Activated CD8-positive, alpha-beta T cell treated with anti-CD3 and anti-CD28 coated beads, Interleukin-2, amount 10 ng/mL, durations not matched to agents 7 days and 5 days (primary cell): ENCODE data around the gene ADRB2. TPM values are rescaled to one million over a fixed set of nuclear protein-coding genes. Genes with fewer than 3 reads are reported as not detected.
"Not testable (repeated sequence)": the region's sequence is repeated elsewhere in the genome, so short reads cannot be mapped to it uniquely, and the experiment has no call there.

ENCODE experiments used
- ATAC-seq: fragments of 150-1000 bp; cut with Tn5 transposase; one replicate; pipeline ENCODE4 v1.10.0; 2021; ENCODE audit warnings: moderate library complexity
- CTCF ChIA-PET: fragments of 350-600 bp; sonication (Branson Sonifier 250); formaldehyde crosslinking; loops from one replicate; lab custom pipeline; 2021; ENCODE audit warnings: antibody characterized with exemption; lab: Charles Lee
- POLR2A ChIA-PET: fragments of 350-600 bp; sonication (Branson Sonifier 250); formaldehyde crosslinking; loops from one replicate; lab custom pipeline; 2021; ENCODE audit warnings: antibody characterized with exemption; lab: Charles Lee
- DNase-seq: peaks from one replicate; pipeline ENCODE4 v3.0.0-alpha.2; 2020
- H3K27ac Mint-ChIP-seq: one replicate; pipeline ENCODE4 v1.8.0; 2021; ENCODE audit warnings: mild to moderate bottlenecking, mixed read lengths
- H3K27me3 Mint-ChIP-seq: one replicate; pipeline ENCODE4 v1.8.0; 2021; ENCODE audit warnings: low read depth, mixed read lengths
- H3K36me3 Mint-ChIP-seq: one replicate; pipeline ENCODE4 v1.8.0; 2021; ENCODE audit warnings: low read depth, mixed read lengths
- H3K4me1 Mint-ChIP-seq: one replicate; pipeline ENCODE4 v1.8.0; 2021; ENCODE audit warnings: low read depth, mixed read lengths
- H3K4me3 Mint-ChIP-seq: one replicate; pipeline ENCODE4 v1.8.0; 2021; ENCODE audit warnings: mild to moderate bottlenecking, mixed read lengths
- H3K9me3 Mint-ChIP-seq: one replicate; pipeline ENCODE4 v1.8.0; 2022; ENCODE audit warnings: mixed read lengths; ENCODE audit not compliant: insufficient read depth
- total RNA-seq, 2 experiments: library from RNA; stranded (reverse); gene quantifications; one replicate each; pipeline ENCODE4 v1.2.3, GENCODE V29; 2021

The ADRB2 gene
- total RNA-seq, 2 experiments from 2014 or later, result 2.2 to 2.3 TPM

- ChIA-PET CTCF (interaction anchor here (0.9 to 2.0 kb wide), 2 partner anchors 29 to 51 kb away, joined by 3 to 6 read pairs; no protein-coding TSS in a partner anchor), POLR2A (no interaction called here)
- Mint-ChIP-seq H3K9me3 (no peaks in the 10 kb centered on the region), H3K4me3 (no peak overlapping the region), H3K4me1 (peaks cover 26% of the 10 kb centered on the region), H3K27me3 (peaks cover 13% of the 10 kb centered on the region), H3K27ac (no peak overlapping the region), H3K36me3 (no peaks in the 10 kb centered on the region)
- ATAC-seq, result no peak
- DNase-seq, result no peak
Measured at GRCh38 chr5:148792744-148793143, 33.7 kb upstream of the ADRB2 start.

GRCh38 chr5:148793261-148793660, 33.1 kb upstream of the ADRB2 start:
- H3K36me3 Mint-ChIP-seq, result no peaks in the 10 kb centered on the region
- ChIA-PET POLR2A (no interaction called here), CTCF (interaction anchor here (0.9 to 2.0 kb wide), 3 partner anchors 14 to 52 kb away, joined by 3 to 6 read pairs (median 3); no protein-coding TSS in a partner anchor)
- DNase-seq (no peak), ATAC-seq (no peak)
- no peaks in the 10 kb centered on the region for H3K9me3 Mint-ChIP-seq
- H3K4me3 Mint-ChIP-seq, result no peak overlapping the region
- no peak overlapping the region for H3K27ac Mint-ChIP-seq
- peaks cover 9% of the 10 kb centered on the region for H3K27me3 Mint-ChIP-seq
- H3K4me1 Mint-ChIP-seq, result peaks cover 26% of the 10 kb centered on the region

GRCh38 chr5:148794275-148794674, 32.1 kb upstream of the ADRB2 start:
- Mint-ChIP-seq H3K27me3 (peaks cover 11% of the 10 kb centered on the region), H3K9me3 (no peaks in the 10 kb centered on the region), H3K4me1 (peaks cover 26% of the 10 kb centered on the region), H3K27ac (no peak overlapping the region), H3K36me3 (no peaks in the 10 kb centered on the region), H3K4me3 (no peak overlapping the region)
- no peak for DNase-seq
- ATAC-seq, result no peak
- POLR2A ChIA-PET, result interaction anchor here (1.1 kb wide), 1 partner anchor 9 kb away, joined by 3 read pairs; no protein-coding TSS in a partner anchor
- CTCF ChIA-PET, result interaction anchor here (0.9 to 1.3 kb wide), 3 partner anchors 13 to 241 kb away, joined by 3 read pairs; no protein-coding TSS in a partner anchor

GRCh38 chr5:148794729-148795561, 31.5 kb upstream of the ADRB2 start:
- H3K36me3 Mint-ChIP-seq, result no peaks in the 10 kb centered on the region
- H3K9me3 Mint-ChIP-seq, result no peaks in the 10 kb centered on the region
- CTCF ChIA-PET, result interaction anchor here (0.9 to 1.3 kb wide), 3 partner anchors 12 to 240 kb away, joined by 3 read pairs; no protein-coding TSS in a partner anchor
- DNase-seq (no peak), ATAC-seq (no peak)
- no peak overlapping the region for H3K4me3 Mint-ChIP-seq
- H3K27ac Mint-ChIP-seq, result no peak overlapping the region
- peaks cover 11% of the 10 kb centered on the region for H3K27me3 Mint-ChIP-seq
- POLR2A ChIA-PET, result interaction anchor here (1.1 kb wide), 1 partner anchor 9 kb away, joined by 3 read pairs; no protein-coding TSS in a partner anchor
- H3K4me1 Mint-ChIP-seq, result peaks cover 26% of the 10 kb centered on the region

GRCh38 chr5:148796936-148797335, 29.5 kb upstream of the ADRB2 start:
- Mint-ChIP-seq H3K27me3 (peaks cover 14% of the 10 kb centered on the region), H3K4me3 (no peak overlapping the region), H3K9me3 (no peaks in the 10 kb centered on the region), H3K4me1 (peaks cover 14% of the 10 kb centered on the region), H3K36me3 (no peaks in the 10 kb centered on the region), H3K27ac (no peak overlapping the region)
- no peak for DNase-seq
- no peak for ATAC-seq
- CTCF ChIA-PET, result interaction anchor here (1.2 to 1.6 kb wide), 4 partner anchors 48 to 238 kb away, joined by 3 to 4 read pairs (median 4); no protein-coding TSS in a partner anchor
- POLR2A ChIA-PET, result no interaction called here

DNA sequence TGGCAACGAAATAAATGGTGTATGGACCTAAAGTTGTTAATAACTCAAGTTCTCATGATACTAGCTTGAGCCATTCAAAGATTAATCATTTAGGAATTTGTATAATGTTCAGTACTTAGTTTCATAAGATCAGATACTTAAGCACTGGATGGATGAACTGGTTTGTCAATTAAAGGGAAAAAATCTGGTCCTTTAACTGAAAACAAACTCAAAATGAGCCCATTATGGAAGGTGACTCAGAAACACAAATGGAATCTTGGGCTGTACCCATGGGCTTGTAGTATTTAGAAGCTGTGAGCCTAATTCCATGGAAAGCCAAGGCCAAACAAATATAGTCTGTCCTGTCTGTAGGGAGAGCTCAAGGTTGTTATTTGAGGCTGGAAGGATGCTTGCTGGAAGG, 27.6 kb upstream of the ADRB2 start:
- Mint-ChIP-seq H3K4me3 (no peak overlapping the region), H3K36me3 (no peaks in the 10 kb centered on the region), H3K27me3 (peaks cover 18% of the 10 kb centered on the region), H3K4me1 (peaks cover 8% of the 10 kb centered on the region), H3K27ac (no peak overlapping the region), H3K9me3 (no peaks in the 10 kb centered on the region)
- DNase-seq (no peak), ATAC-seq (no peak)
- ChIA-PET CTCF (interaction anchor here (2.0 kb wide), 1 partner anchor 10 kb away, joined by 6 read pairs; no protein-coding TSS in a partner anchor), POLR2A (no interaction called here)

GRCh38 chr5:148799737-148800527, 26.5 kb upstream of the ADRB2 start:
- Mint-ChIP-seq H3K27ac (no peak overlapping the region), H3K27me3 (peaks cover 14% of the 10 kb centered on the region), H3K4me3 (no peak overlapping the region), H3K4me1 (peaks cover 6% of the 10 kb centered on the region), H3K9me3 (no peaks in the 10 kb centered on the region), H3K36me3 (no peaks in the 10 kb centered on the region)
- POLR2A ChIA-PET, result interaction anchor here (1.0 kb wide), 1 partner anchor 27 kb away, joined by 3 read pairs; the partner anchor contains the start of gene ADRB2
- DNase-seq (no peak), ATAC-seq (no peak)
- CTCF ChIA-PET, result interaction anchor here (1.5 to 2.0 kb wide), 3 partner anchors 9 to 67 kb away, joined by 3 to 6 read pairs (median 5); no protein-coding TSS in a partner anchor

DNA sequence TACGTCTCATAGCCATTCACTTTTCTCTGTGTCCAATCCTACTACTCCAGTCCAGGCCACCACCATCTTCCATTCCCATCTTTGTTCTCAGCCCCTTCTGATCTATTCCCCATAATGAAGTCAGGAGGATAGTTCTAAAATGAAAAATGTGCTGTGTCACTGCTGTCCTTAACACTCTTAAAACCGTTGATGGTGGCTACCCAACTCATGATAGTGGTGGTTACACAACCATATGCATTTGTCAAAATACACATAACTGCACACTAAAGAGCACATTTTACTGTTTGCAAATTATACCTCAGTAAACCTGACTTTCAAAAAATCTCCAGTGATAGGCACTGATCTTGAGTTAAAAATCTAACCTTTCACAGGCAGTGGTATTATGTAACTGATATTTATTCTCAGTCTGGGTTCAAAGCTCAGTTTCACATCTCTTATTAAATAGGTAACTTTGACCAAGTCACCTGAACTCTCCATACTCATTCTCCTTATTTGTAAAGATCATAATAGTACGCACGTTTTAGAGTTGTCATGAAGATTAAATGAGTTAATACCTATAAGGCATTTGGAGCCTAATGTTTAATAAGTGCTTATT, 24.6 kb upstream of the ADRB2 start:
- Mint-ChIP-seq H3K9me3 (no peaks in the 10 kb centered on the region), H3K36me3 (no peaks in the 10 kb centered on the region), H3K27ac (no peak overlapping the region), H3K27me3 (peaks cover 11% of the 10 kb centered on the region), H3K4me1 (peaks cover 15% of the 10 kb centered on the region), H3K4me3 (no peak overlapping the region)
- ATAC-seq (no peak), DNase-seq (no peak)
- ChIA-PET POLR2A (no interaction called here), CTCF (interaction anchor here (1.0 kb wide), 1 partner anchor 71 kb away, joined by 3 read pairs; no protein-coding TSS in a partner anchor)

DNA sequence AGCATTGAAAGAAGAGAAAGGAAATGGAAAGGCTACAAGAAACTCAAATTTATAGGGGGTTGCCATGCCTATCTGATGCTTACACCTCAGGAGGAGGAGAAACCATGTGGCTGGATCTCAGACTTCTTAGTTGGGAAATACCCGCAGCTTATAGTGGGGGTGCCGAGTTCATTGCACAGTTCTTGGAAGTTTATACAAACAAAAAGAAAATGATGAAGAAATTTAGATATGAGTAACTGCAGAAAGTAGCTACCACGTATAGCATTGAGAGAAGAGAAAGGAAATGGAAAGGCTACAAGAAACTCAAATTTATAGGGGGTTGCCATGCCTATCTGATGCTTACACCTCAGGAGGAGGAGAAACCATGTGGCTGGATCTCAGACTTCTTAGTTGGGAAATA, 23.0 kb upstream of the ADRB2 start:
- not testable (repeated sequence) for DNase-seq, H3K36me3 Mint-ChIP-seq, H3K9me3 Mint-ChIP-seq, ATAC-seq, H3K4me3 Mint-ChIP-seq, H3K27ac Mint-ChIP-seq
- POLR2A ChIA-PET, result interaction anchor here (1.2 kb wide), 1 partner anchor 9 kb away, joined by 3 read pairs; no protein-coding TSS in a partner anchor
- Mint-ChIP-seq H3K27me3 (peaks cover 11% of the 10 kb centered on the region), H3K4me1 (peaks cover 19% of the 10 kb centered on the region)
- CTCF ChIA-PET, result interaction anchor here (1.1 to 1.5 kb wide), 5 partner anchors 12 to 73 kb away, joined by 3 to 5 read pairs (median 3); no protein-coding TSS in a partner anchor

DNA sequence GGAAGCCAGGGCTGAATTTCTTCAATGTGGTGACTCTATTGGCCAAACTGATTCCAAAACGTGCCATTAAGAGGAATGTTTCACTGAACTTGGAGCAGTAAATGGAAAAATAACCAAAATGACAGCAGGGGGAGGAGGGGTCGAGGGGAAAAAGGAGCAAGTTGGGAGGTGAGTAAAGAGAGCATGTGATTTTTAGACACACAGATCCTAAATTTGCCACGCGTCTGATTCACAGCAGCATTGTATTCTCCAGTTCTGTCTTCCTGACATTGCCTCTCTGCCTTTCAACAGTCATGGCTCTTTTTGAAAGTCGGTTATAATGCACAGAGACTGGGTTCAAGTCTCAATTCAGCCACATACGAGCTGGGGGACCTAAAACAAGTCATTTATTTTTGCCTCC, 22.0 kb upstream of the ADRB2 start:
- ChIA-PET POLR2A (no interaction called here), CTCF (interaction anchor here (1.1 to 1.5 kb wide), 5 partner anchors 11 to 73 kb away, joined by 3 to 5 read pairs (median 3); no protein-coding TSS in a partner anchor)
- Mint-ChIP-seq H3K9me3 (no peaks in the 10 kb centered on the region), H3K36me3 (no peaks in the 10 kb centered on the region), H3K4me1 (peaks cover 28% of the 10 kb centered on the region), H3K27me3 (peaks cover 7% of the 10 kb centered on the region), H3K27ac (no peak overlapping the region), H3K4me3 (no peak overlapping the region)
- DNase-seq (no peak), ATAC-seq (no peak)
